ENCODE results near the gene TTC33. TPM values are rescaled to one million over a fixed set of nuclear protein-coding genes. Genes with fewer than 3 reads are reported as not detected.

TTC33 gene
- total RNA-seq, 1 donor from 2014 or later: 18.5 TPM

GRCh38 chr5:40475561-40475960 lies 280.2 kb downstream of the TTC33 start:
- H3K9me3 Mint-ChIP-seq: peaks cover 12% of the 10 kb centered on the region
- DNase-seq (ENCODE audit: low read depth, low spot score): no peak
- H3K4me3 Mint-ChIP-seq: no peak overlapping the region
- H3K27me3 Mint-ChIP-seq (ENCODE audit: low read depth): peaks cover 6% of the 10 kb centered on the region
- no peaks in the 10 kb centered on the region for H3K4me1 Mint-ChIP-seq
- H3K27ac Mint-ChIP-seq (ENCODE audit: unreplicated experiment): no peak overlapping the region
- H3K36me3 Mint-ChIP-seq (ENCODE audit: low read depth): no peaks in the 10 kb centered on the region
- no peak for TF ChIP-seq CTCF (conservative IDR thresholded peaks at IDR 0.05)

GRCh38 chr5:40474250-40474649 lies 281.5 kb downstream of the TTC33 start:
- no peak for TF ChIP-seq CTCF (conservative IDR thresholded peaks at IDR 0.05)
- Mint-ChIP-seq H3K9me3 (peaks cover 15% of the 10 kb centered on the region), H3K36me3 (ENCODE audit: low read depth) (no peaks in the 10 kb centered on the region), H3K4me3 (no peak overlapping the region), H3K27me3 (ENCODE audit: low read depth) (peaks cover 6% of the 10 kb centered on the region), H3K27ac (ENCODE audit: unreplicated experiment) (no peak overlapping the region), H3K4me1 (no peaks in the 10 kb centered on the region)
- DNase-seq (ENCODE audit: low read depth, low spot score): no peak

- Mint-ChIP-seq H3K27ac (ENCODE audit: unreplicated experiment) (no peak overlapping the region), H3K4me1 (no peaks in the 10 kb centered on the region), H3K9me3 (peaks cover 3% of the 10 kb centered on the region), H3K36me3 (ENCODE audit: low read depth) (no peaks in the 10 kb centered on the region), H3K4me3 (no peak overlapping the region), H3K27me3 (ENCODE audit: low read depth) (peaks cover 16% of the 10 kb centered on the region)
- DNase-seq (ENCODE audit: low read depth, low spot score): no peak
- no peak for TF ChIP-seq CTCF (conservative IDR thresholded peaks at IDR 0.05)
These were observed 290.3 kb downstream of the TTC33 start for GRCh38 chr5:40465416-40465815.

- H3K9me3 Mint-ChIP-seq: no peaks in the 10 kb centered on the region
- H3K4me1 Mint-ChIP-seq: no peaks in the 10 kb centered on the region
These were observed 291.2 kb downstream of the TTC33 start for GRCh38 chr5:40464511-40464910.

More at GRCh38 chr5:40464511-40464910, 291.2 kb downstream of the TTC33 start:
- H3K36me3 Mint-ChIP-seq (ENCODE audit: low read depth): no peaks in the 10 kb centered on the region
- no peak overlapping the region for H3K4me3 Mint-ChIP-seq
- peaks cover 16% of the 10 kb centered on the region for H3K27me3 Mint-ChIP-seq (ENCODE audit: low read depth)
- no peak for TF ChIP-seq CTCF (conservative IDR thresholded peaks at IDR 0.05)
- no peak overlapping the region for H3K27ac Mint-ChIP-seq (ENCODE audit: unreplicated experiment)
- DNase-seq (ENCODE audit: low read depth, low spot score): no peak

Other genes with a start within 250 kb of the TTC33 start
- not detected in 2 replicates for gene PTGER4, start 76.0 kb downstream of the TTC33 start, total RNA-seq
- gene PRKAA1, start 42.4 kb upstream of the TTC33 start, total RNA-seq: 39.2 and 41.8 TPM in 2 replicates
- gene RPL37, start 79.3 kb upstream of the TTC33 start, total RNA-seq: 1,432 and 1,510 TPM in 2 replicates
- gene CARD6, start 85.4 kb upstream of the TTC33 start, total RNA-seq: not detected in 2 replicates
- gene C7, start 153.5 kb upstream of the TTC33 start, total RNA-seq: 0.33 TPM in 1 of 2 replicates, not detected in the other

Data from neural crest cell (in vitro differentiated cells).